Naive thymus-derived CD4-positive, alpha-beta T cell (primary cell): ENCODE results near the gene C4BPA. TPM values are rescaled to one million over a fixed set of nuclear protein-coding genes. Genes with fewer than 3 reads are reported as not detected.

ENCODE experiments used
- ATAC-seq: fragments of 150-1000 bp; cut with Tn5 transposase; 2 replicates; pipeline ENCODE4 v1.10.0; 2021; ENCODE audit warnings: mild to moderate bottlenecking, moderate library complexity
- CTCF ChIA-PET: fragments of 350-600 bp; sonication (Branson Sonifier 250); formaldehyde crosslinking; loops from one replicate; lab custom pipeline; 2021; ENCODE audit warnings: antibody characterized with exemption; lab: Charles Lee
- POLR2A ChIA-PET: fragments of 350-600 bp; sonication (Branson Sonifier 250); formaldehyde crosslinking; loops from one replicate; lab custom pipeline; 2021; ENCODE audit warnings: antibody characterized with exemption, inconsistent platforms; lab: Charles Lee
- DNase-seq, 9 donors: peaks; one replicate each; pipeline versions ENCODE4 v3.0.0 to v3.0.0-alpha.2; 2020 to 2022; ENCODE audit warnings: mixed read lengths in 1 of 9
- H3K27ac ChIP-seq: one replicate; pipeline ENCODE4 v1.7.0; 2013; ENCODE audit warnings: mild to moderate bottlenecking, low read depth, low read length, moderate library complexity
- H3K27me3 ChIP-seq, 2 donors: one replicate each; pipeline ENCODE4 v1.7.0; 2013; ENCODE audit warnings: low read length in 2 of 2, mild to moderate bottlenecking in 2 of 2, moderate library complexity in 2 of 2; ENCODE audit not compliant: control insufficient read depth in 2 of 2, insufficient read depth in 2 of 2
- H3K36me3 ChIP-seq, 3 experiments: 1 replicate in 2 of 3; 2 replicates in 1 of 3; pipeline ENCODE4 v1.7.0; 2013; ENCODE audit warnings: low read length in 3 of 3, mild to moderate bottlenecking in 3 of 3, moderate library complexity in 1 of 3; ENCODE audit not compliant: insufficient read depth in 3 of 3, control insufficient read depth in 2 of 3
- H3K4me1 ChIP-seq, 2 donors: one replicate each; pipeline ENCODE4 v1.7.0; 2013; ENCODE audit warnings: low read length in 2 of 2, mild to moderate bottlenecking in 2 of 2, moderate library complexity in 1 of 2; ENCODE audit not compliant: control insufficient read depth in 2 of 2, insufficient read depth in 2 of 2
- H3K4me3 ChIP-seq: 2 replicates; pipeline ENCODE4 v1.7.0; 2013; ENCODE audit warnings: mild to moderate bottlenecking, low read length
- H3K9me3 ChIP-seq, 3 experiments: 1 replicate in 2 of 3; 2 replicates in 1 of 3; pipeline ENCODE4 v1.7.0; 2013; ENCODE audit warnings: low read length in 3 of 3; ENCODE audit not compliant: control insufficient read depth in 2 of 3
- H3K27ac Mint-ChIP-seq, 9 donors: one replicate each; pipeline ENCODE4 v1.8.0; 2020 to 2022; ENCODE audit warnings: mixed read lengths in 9 of 9, mild to moderate bottlenecking in 8 of 9, moderate library complexity in 5 of 9, inconsistent platforms in 2 of 9
- H3K27me3 Mint-ChIP-seq, 5 donors: one replicate each; pipeline ENCODE4 v1.8.0; 2021 to 2022; ENCODE audit warnings: mixed read lengths in 5 of 5, mild to moderate bottlenecking in 1 of 5
- H3K36me3 Mint-ChIP-seq, 5 donors: one replicate each; pipeline ENCODE4 v1.8.0; 2020 to 2022; ENCODE audit warnings: mixed read lengths in 5 of 5, mild to moderate bottlenecking in 3 of 5, inconsistent platforms in 1 of 5
- H3K4me1 Mint-ChIP-seq, 7 donors: one replicate each; pipeline ENCODE4 v1.8.0; 2020 to 2022; ENCODE audit warnings: mixed read lengths in 7 of 7, mild to moderate bottlenecking in 3 of 7, inconsistent platforms in 1 of 7
- H3K4me3 Mint-ChIP-seq, 10 donors: one replicate each; pipeline ENCODE4 v1.8.0; 2020 to 2022; ENCODE audit warnings: mild to moderate bottlenecking in 10 of 10, mixed read lengths in 10 of 10, moderate library complexity in 6 of 10, inconsistent platforms in 2 of 10
- H3K9me3 Mint-ChIP-seq, 11 donors: one replicate each; pipeline ENCODE4 v1.8.0; 2020 to 2022; ENCODE audit warnings: mixed read lengths in 11 of 11, mild to moderate bottlenecking in 4 of 11, inconsistent platforms in 1 of 11, moderate library complexity in 1 of 11
- intact Hi-C, 2 donors: fragments of 100-400 bp; cut with micrococcal nuclease; formaldehyde crosslinking; loops; one replicate each; pipeline ENCODE4 v1.15.1; 2023
- polyA plus RNA-seq, 2 donors: library from polyadenylated mRNA; unstranded; fragments of 300-500 nt; fragmentation: Illumina TruSeq; gene quantifications; one replicate each; pipeline ENCODE4 v1.2.3, GENCODE V29; 2021
- total RNA-seq, 6 experiments: library from RNA in 5 of 6; stranded (reverse) in 5 of 6; gene quantifications; 1 replicate in 5 of 6; 2 replicates in 1 of 6; pipeline ENCODE4 v1.2.3 and lab custom pipeline; 2021 to 2026

The C4BPA gene
- total and polyA plus RNA-seq, 7 experiments from 2014 or later = not detected

DNA sequence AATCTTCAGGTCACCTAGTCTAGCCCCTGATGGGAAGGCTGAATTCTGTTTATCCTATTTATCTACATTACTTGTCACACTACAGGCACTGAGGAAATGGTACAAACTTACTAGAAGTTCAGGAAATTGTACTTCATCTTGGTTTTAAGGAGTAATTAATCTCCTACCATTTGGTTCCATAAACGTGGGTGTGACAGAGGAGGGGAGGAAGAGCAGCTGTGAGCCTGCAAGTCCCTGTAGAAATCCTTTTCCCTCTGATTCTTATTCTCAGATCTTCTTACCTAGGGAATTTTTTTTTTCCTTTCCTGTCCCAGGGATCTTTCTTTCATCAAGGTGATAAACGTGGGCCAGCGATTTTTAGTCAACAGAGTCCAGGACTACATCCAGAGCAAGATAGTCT lies 36.8 kb upstream of the C4BPA start:
- no peaks in the 10 kb centered on the region for H3K27me3 Mint-ChIP-seq
- ATAC-seq (no peak), DNase-seq (no peak)
- Histone ChIP-seq H3K9me3 (no peaks in the 10 kb centered on the region), H3K4me3 (no peak overlapping the region), H3K27ac (no peak overlapping the region), H3K4me1 (peaks cover 6 to 29% of the 10 kb centered on the region in 2 donors), H3K36me3 (peaks cover 0 to 15% (median 0%) of the 10 kb centered on the region in 3 experiments), H3K27me3 (no peaks in the 10 kb centered on the region)
- H3K4me1 Mint-ChIP-seq = peaks cover 26 to 35% (median 33%) of the 10 kb centered on the region in 7 donors
- ChIA-PET CTCF (interaction anchor here (0.6 to 1.5 kb wide), 2 partner anchors 17 to 434 kb away, joined by 3 to 4 read pairs; no protein-coding TSS in a partner anchor), POLR2A (no interaction called here)
- H3K27ac Mint-ChIP-seq = peak overlapping the region in 2 of 9 donors; percentile 6 to 17
- intact Hi-C loops = no loop called here
- H3K36me3 Mint-ChIP-seq = peaks cover 4 to 56% (median 18%) of the 10 kb centered on the region in 5 donors
- no peaks in the 10 kb centered on the region for H3K9me3 Mint-ChIP-seq
- H3K4me3 Mint-ChIP-seq = no peak overlapping the region

DNA sequence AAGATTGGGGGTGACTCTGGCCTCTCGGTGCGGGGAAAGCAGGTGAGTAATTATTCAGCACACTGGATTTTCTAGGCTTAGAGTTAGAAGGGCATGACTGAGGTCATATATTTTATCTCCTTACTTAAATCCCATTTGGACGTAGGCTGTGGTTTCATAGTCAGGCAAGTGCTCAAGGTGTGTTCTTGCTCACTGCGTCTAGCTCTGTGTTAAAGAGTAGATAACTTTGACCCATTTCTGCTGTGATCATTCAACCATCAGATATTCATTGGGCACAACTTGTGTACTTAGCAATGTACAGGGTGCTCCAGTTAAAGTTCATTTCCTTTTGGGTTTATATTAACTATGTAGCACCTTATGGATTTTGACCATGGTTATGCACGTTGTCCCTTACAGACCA lies 36.4 kb upstream of the C4BPA start:
- Mint-ChIP-seq H3K4me1 (peaks cover 26 to 40% (median 37%) of the 10 kb centered on the region in 7 donors), H3K36me3 (peaks cover 4 to 51% (median 16%) of the 10 kb centered on the region in 5 donors), H3K27me3 (peaks cover 0 to 2% (median 0%) of the 10 kb centered on the region in 5 donors), H3K4me3 (no peak overlapping the region), H3K27ac (peak overlapping the region in 1 of 9 donors; percentile 6), H3K9me3 (no peaks in the 10 kb centered on the region)
- no peak overlapping the region for H3K4me3 ChIP-seq
- no peak overlapping the region for H3K27ac ChIP-seq
- no peaks in the 10 kb centered on the region for H3K27me3 ChIP-seq
- ATAC-seq (no peak), DNase-seq (no peak)
- H3K36me3 ChIP-seq = peaks cover 0 to 10% (median 0%) of the 10 kb centered on the region in 3 experiments
- POLR2A ChIA-PET = no interaction called here
- peaks cover 6 to 29% of the 10 kb centered on the region in 2 donors for H3K4me1 ChIP-seq
- intact Hi-C loops = no loop called here
- no peaks in the 10 kb centered on the region for H3K9me3 ChIP-seq
- CTCF ChIA-PET = interaction anchor here (1.5 kb wide), 1 partner anchor 18 kb away, joined by 3 read pairs; no protein-coding TSS in a partner anchor

GRCh38 chr1:207069061-207069460 lies 35.0 kb upstream of the C4BPA start:
- DNase-seq (no peak), ATAC-seq (peak; percentile 51)
- peak overlapping the region in 3 of 10 donors; percentile 16 to 71 (median 33) for H3K4me3 Mint-ChIP-seq
- Histone ChIP-seq H3K27me3 (no peaks in the 10 kb centered on the region), H3K36me3 (no peaks in the 10 kb centered on the region), H3K9me3 (no peaks in the 10 kb centered on the region), H3K4me1 (peaks cover 6 to 29% of the 10 kb centered on the region in 2 donors), H3K4me3 (no peak overlapping the region), H3K27ac (no peak overlapping the region)
- peak overlapping the region in 7 of 9 donors; percentile 56 to 85 (median 69) for H3K27ac Mint-ChIP-seq
- ChIA-PET POLR2A (interaction anchor here (1.4 kb wide), 1 partner anchor 19 kb away, joined by 3 read pairs; no protein-coding TSS in a partner anchor), CTCF (interaction anchor here (1.4 kb wide), 1 partner anchor 19 kb away, joined by 3 read pairs; no protein-coding TSS in a partner anchor)
- no peaks in the 10 kb centered on the region for H3K9me3 Mint-ChIP-seq
- intact Hi-C loops = no loop called here
- H3K36me3 Mint-ChIP-seq = peaks cover 0 to 37% (median 14%) of the 10 kb centered on the region in 5 donors
- H3K4me1 Mint-ChIP-seq = peaks cover 26 to 47% (median 42%) of the 10 kb centered on the region in 7 donors
- peaks cover 0 to 8% (median 0%) of the 10 kb centered on the region in 5 donors for H3K27me3 Mint-ChIP-seq

GRCh38 chr1:207069858-207070506 lies 34.1 kb upstream of the C4BPA start:
- H3K27ac Mint-ChIP-seq = peak overlapping the region; percentile 47 to 95 (median 70)
- H3K27me3 Mint-ChIP-seq = peaks cover 0 to 16% (median 0%) of the 10 kb centered on the region in 5 donors
- peaks cover 0 to 36% (median 14%) of the 10 kb centered on the region in 5 donors for H3K36me3 Mint-ChIP-seq
- peaks cover 26 to 47% (median 42%) of the 10 kb centered on the region in 7 donors for H3K4me1 Mint-ChIP-seq
- Histone ChIP-seq H3K9me3 (no peaks in the 10 kb centered on the region), H3K27me3 (no peaks in the 10 kb centered on the region), H3K27ac (peak overlapping the region; percentile 38), H3K36me3 (no peaks in the 10 kb centered on the region), H3K4me1 (peaks cover 6 to 29% of the 10 kb centered on the region in 2 donors), H3K4me3 (no peak overlapping the region)
- CTCF ChIA-PET = interaction anchor here (0.5 to 2.6 kb wide), 4 partner anchors 13 to 422 kb away, joined by 3 to 9 read pairs (median 3); no protein-coding TSS in a partner anchor
- no peaks in the 10 kb centered on the region for H3K9me3 Mint-ChIP-seq
- intact Hi-C loops = no loop called here
- DNase-seq (peak in 1 of 9 donors; percentile 21), ATAC-seq (no peak)
- H3K4me3 Mint-ChIP-seq = peak overlapping the region in 7 of 10 donors; percentile 21 to 71 (median 65)
- POLR2A ChIA-PET = interaction anchor here (1.2 to 1.4 kb wide), 3 partner anchors 14 to 20 kb away, joined by 3 read pairs; no protein-coding TSS in a partner anchor

DNA sequence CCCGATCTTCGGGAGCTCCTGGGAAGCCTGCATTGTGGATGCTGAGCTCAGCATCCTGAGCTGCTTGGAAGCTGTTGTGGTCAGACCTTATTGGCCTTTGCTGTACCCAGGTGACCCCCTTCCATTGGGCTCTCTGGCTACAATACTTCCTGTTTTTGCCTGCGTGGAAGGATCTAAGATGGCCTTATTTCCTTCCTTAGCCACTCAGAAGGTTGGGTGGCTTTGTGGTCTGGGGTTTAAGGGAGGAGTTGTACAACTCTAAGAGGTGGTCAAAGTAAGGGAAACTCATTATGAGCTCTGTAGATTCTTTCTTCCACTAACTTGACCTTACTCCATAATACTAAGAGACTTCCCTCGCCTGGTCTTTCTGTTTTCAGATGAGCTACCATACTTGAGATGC lies 33.2 kb upstream of the C4BPA start:
- H3K36me3 ChIP-seq = no peaks in the 10 kb centered on the region
- peaks cover 26 to 47% (median 42%) of the 10 kb centered on the region in 7 donors for H3K4me1 Mint-ChIP-seq
- DNase-seq (no peak), ATAC-seq (peak; percentile 65)
- ChIA-PET POLR2A (interaction anchor here (0.6 to 2.0 kb wide), 5 partner anchors 15 to 53 kb away, joined by 3 to 10 read pairs (median 4); partner anchors contain the start of gene PFKFB2), CTCF (interaction anchor here (0.5 to 2.6 kb wide), 8 partner anchors 12 to 421 kb away, joined by 3 to 9 read pairs (median 4); no protein-coding TSS in a partner anchor)
- peaks cover 0 to 19% (median 0%) of the 10 kb centered on the region in 5 donors for H3K27me3 Mint-ChIP-seq
- no peaks in the 10 kb centered on the region for H3K9me3 ChIP-seq
- H3K36me3 Mint-ChIP-seq = peaks cover 0 to 30% (median 14%) of the 10 kb centered on the region in 5 donors
- peak overlapping the region; percentile 63 to 87 (median 72) for H3K4me3 Mint-ChIP-seq
- H3K4me3 ChIP-seq = peak overlapping the region; percentile 11
- intact Hi-C loops = loop anchor here in 1 of 2 donors (1.0 kb wide), 1 partner anchor 18 kb away; the partner anchor contains the start of gene PFKFB2
- peak overlapping the region; percentile 38 for H3K27ac ChIP-seq
- peaks cover 6 to 29% of the 10 kb centered on the region in 2 donors for H3K4me1 ChIP-seq
- H3K9me3 Mint-ChIP-seq = no peaks in the 10 kb centered on the region
- H3K27ac Mint-ChIP-seq = peak overlapping the region; percentile 69 to 95 (median 71)
- H3K27me3 ChIP-seq = no peaks in the 10 kb centered on the region

DNA sequence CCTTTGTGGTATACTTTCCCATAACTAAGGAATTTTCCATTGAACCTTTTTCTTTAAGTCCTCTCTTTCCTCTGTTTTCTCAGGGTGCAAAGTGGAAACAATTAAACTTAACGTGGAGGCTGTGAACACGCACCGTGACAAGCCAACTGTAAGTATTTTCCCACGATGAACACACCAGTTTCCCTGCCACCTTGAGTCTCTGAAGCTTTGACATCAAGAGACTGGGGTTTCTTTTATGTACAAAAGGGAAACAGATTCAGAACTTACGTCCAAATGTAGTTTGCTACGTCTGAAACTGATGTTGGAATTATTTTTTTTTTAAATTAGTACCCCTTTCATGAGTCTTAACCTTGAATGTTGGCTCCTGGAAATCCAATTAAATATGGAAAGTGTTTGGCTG lies 32.6 kb upstream of the C4BPA start:
- peak overlapping the region; percentile 11 for H3K4me3 ChIP-seq
- Mint-ChIP-seq H3K4me3 (peak overlapping the region in 9 of 10 donors; percentile 64 to 87 (median 72)), H3K9me3 (no peaks in the 10 kb centered on the region), H3K36me3 (peaks cover 0 to 26% (median 14%) of the 10 kb centered on the region in 5 donors), H3K4me1 (peaks cover 26 to 47% (median 42%) of the 10 kb centered on the region in 7 donors), H3K27me3 (peaks cover 0 to 25% (median 0%) of the 10 kb centered on the region in 5 donors), H3K27ac (peak overlapping the region in 8 of 9 donors; percentile 69 to 95 (median 71))
- no peaks in the 10 kb centered on the region for H3K9me3 ChIP-seq
- ATAC-seq = peak; percentile 74
- no peaks in the 10 kb centered on the region for H3K36me3 ChIP-seq
- ChIA-PET CTCF (interaction anchor here (0.7 to 2.6 kb wide), 7 partner anchors 12 to 333 kb away, joined by 3 to 9 read pairs (median 4); no protein-coding TSS in a partner anchor), POLR2A (interaction anchor here (0.6 to 2.0 kb wide), 6 partner anchors 19 to 337 kb away, joined by 3 to 10 read pairs (median 4); partner anchors contain the start of gene PFKFB2)
- intact Hi-C loops = loop anchor here in 1 of 2 donors (1.0 kb wide), 1 partner anchor 18 kb away; the partner anchor contains the start of gene PFKFB2
- no peaks in the 10 kb centered on the region for H3K27me3 ChIP-seq
- peak in 7 of 9 donors; percentile 53 to 77 (median 64) for DNase-seq
- H3K27ac ChIP-seq = peak overlapping the region; percentile 5
- peaks cover 6 to 29% of the 10 kb centered on the region in 2 donors for H3K4me1 ChIP-seq
